Panc1 (cell line): ENCODE results near the gene TSR3. TPM values are rescaled to one million over a fixed set of nuclear protein-coding genes. Genes with fewer than 3 reads are reported as not detected.

Source experiments
- ATAC-seq: fragments of 200-7000 bp; cut with Tn5 transposase; 2 replicates; pipeline ENCODE4 v1.9.1; 2020; ENCODE audit warnings: mild to moderate bottlenecking, moderate library complexity
- BruUV-seq: library from RNA; stranded (reverse); fragments of 400-500 nt; replicated peaks from 2 replicates; lab custom pipeline; 2021; lab: Mats Ljungman, UMichigan
- CTCF ChIA-PET: fragments of 300-600 bp; sonication (Branson Sonifier 250); formaldehyde crosslinking; loops from one replicate; lab custom pipeline; 2022; ENCODE audit warnings: antibody characterized with exemption; lab: Charles Lee
- POLR2A ChIA-PET: fragments of 300-600 bp; sonication (Branson Sonifier 250); formaldehyde crosslinking; loops from one replicate; lab custom pipeline; 2022; ENCODE audit warnings: antibody characterized with exemption; lab: Charles Lee
- DNase-seq: peaks from one replicate; pipeline ENCODE4 v3.0.0-alpha.2; 2010; ENCODE audit warnings: low read depth, low spot score
- H3K27ac ChIP-seq: 2 replicates; pipeline ENCODE4 v1.5.1; 2011; ENCODE audit warnings: mild to moderate bottlenecking, low read length, inconsistent platforms
- H3K27me3 ChIP-seq: fragments of 200-500 bp; sonication (Bioruptor generic); 2 replicates; pipeline ENCODE4 v1.6.0; 2014; ENCODE audit warnings: low read length, inconsistent platforms; ENCODE audit not compliant: control insufficient read depth, insufficient read depth
- H3K36me3 ChIP-seq: fragments of 200-500 bp; sonication (Bioruptor generic); 2 replicates; pipeline ENCODE4 v1.5.1; 2014; ENCODE audit warnings: inconsistent platforms, mild to moderate bottlenecking, low read length, moderate library complexity; ENCODE audit not compliant: control insufficient read depth, insufficient read depth
- H3K4me1 ChIP-seq: 2 replicates; pipeline ENCODE4 v1.5.1; 2011; ENCODE audit warnings: inconsistent platforms, mild to moderate bottlenecking, low read length, moderate library complexity; ENCODE audit not compliant: control insufficient read depth, insufficient read depth
- H3K4me3 ChIP-seq, 2 experiments: 2 replicates each; pipeline ENCODE4 v1.5.1; 2011 to 2012; ENCODE audit warnings: low read depth in 2 of 2, low read length in 2 of 2, mild to moderate bottlenecking in 2 of 2, inconsistent platforms in 1 of 2, moderate library complexity in 1 of 2
- H3K9me3 ChIP-seq: fragments of 200-500 bp; sonication (Bioruptor generic); 2 replicates; pipeline ENCODE4 v1.5.1; 2014; ENCODE audit warnings: low read depth, mild to moderate bottlenecking, inconsistent platforms, low read length, moderate library complexity; ENCODE audit not compliant: control insufficient read depth, insufficient read depth
- CTCF ChIP-seq: fragments of 450-650 bp; IDR thresholded peaks from 2 replicates; pipeline ENCODE4 v1.5.1; 2017; ENCODE audit warnings: mild to moderate bottlenecking
- POLR2AphosphoS5 ChIP-seq: IDR thresholded peaks from 2 replicates; pipeline ENCODE4 v1.6.1; 2012; ENCODE audit warnings: mild to moderate bottlenecking, low read depth, low read length, moderate library complexity
- REST ChIP-seq, 2 experiments: IDR thresholded peaks; 2 replicates each; pipeline ENCODE4 v1.6.1; 2011 to 2012; ENCODE audit warnings: low read depth in 2 of 2, control low read depth in 1 of 2, low read length in 1 of 2, mild to moderate bottlenecking in 1 of 2, moderate library complexity in 1 of 2; ENCODE audit not compliant: insufficient read depth in 1 of 2
- SIN3A ChIP-seq: IDR thresholded peaks from 2 replicates; pipeline ENCODE4 v1.6.1; 2012; ENCODE audit warnings: low read depth, mild to moderate bottlenecking, low read length, moderate library complexity, borderline replicate concordance; ENCODE audit not compliant: insufficient read depth
- TCF7L2 ChIP-seq: IDR thresholded peaks from 2 replicates; pipeline ENCODE4 v1.6.1; 2011; ENCODE audit warnings: mild to moderate bottlenecking, low read depth, low read length, inconsistent platforms
- in situ Hi-C: cut with HindIII; loops from 2 replicates; pipeline ENCODE4 v1.10.0; 2016; ENCODE audit warnings: low sequenced_read_pairs, low pct_unique_long_range_greater_than_20kb
- intact Hi-C: fragments of 100-400 bp; cut with micrococcal nuclease; formaldehyde crosslinking; loops from one replicate; pipeline ENCODE4 v1.10.0; 2022; ENCODE audit not compliant: unreplicated experiment
- total RNA-seq: library from RNA; stranded (reverse); gene quantifications from one replicate; pipeline ENCODE4 v1.2.1, GENCODE V29; 2021; ENCODE audit not compliant: unreplicated experiment

TSR3 gene
- total RNA-seq, 1 experiment from 2014 or later: 89.7 TPM

GRCh38 chr16:1345651-1346421 lies 5.8 kb downstream of the TSR3 start:
- Histone ChIP-seq H3K36me3 (no peaks in the 10 kb centered on the region), H3K9me3 (no peaks in the 10 kb centered on the region), H3K27me3 (no peaks in the 10 kb centered on the region), H3K4me3 (no peak overlapping the region), H3K4me1 (peaks cover 7% of the 10 kb centered on the region), H3K27ac (no peak overlapping the region)
- ChIA-PET CTCF (interaction anchor here (0.6 kb wide), 1 partner anchor 15 kb away, joined by 7 read pairs; no protein-coding TSS in a partner anchor), POLR2A (no interaction called here)
- no TSS peak for BruUV-seq
- intact Hi-C loops (no loop called here), in situ Hi-C loops (no loop called here)
- TF ChIP-seq TCF7L2 (no peak), CTCF (no peak), SIN3A (no peak), REST (IDR thresholded peaks at IDR 0.05; ENCODE audit: insufficient read depth in 1 of 2, low read depth in 2 of 2, low read length in 1 of 2) (no peak), POLR2AphosphoS5 (no peak)
- ATAC-seq (no peak), DNase-seq (no peak)

- Histone ChIP-seq H3K4me1 (no peaks in the 10 kb centered on the region; the same call in 1 of the 2 replicates), H3K36me3 (no peaks in the 10 kb centered on the region), H3K27me3 (no peaks in the 10 kb centered on the region), H3K9me3 (no peaks in the 10 kb centered on the region), H3K4me3 (no peak overlapping the region), H3K27ac (no peak overlapping the region)
- intact Hi-C loops (no loop called here), in situ Hi-C loops (no loop called here)
- ATAC-seq (no peak), DNase-seq (no peak)
- ChIA-PET POLR2A (no interaction called here), CTCF (interaction anchor here (0.8 kb wide), 1 partner anchor 15 kb away, joined by 3 read pairs; no protein-coding TSS in a partner anchor)
- TF ChIP-seq SIN3A (no peak), POLR2AphosphoS5 (no peak), TCF7L2 (no peak)
- BruUV-seq: no TSS peak
Measured at GRCh38 chr16:1345087-1345486, 6.6 kb downstream of the TSR3 start.

GRCh38 chr16:1344499-1344898 lies 7.2 kb downstream of the TSR3 start:
- ChIA-PET CTCF (interaction anchor here (0.8 kb wide), 1 partner anchor 15 kb away, joined by 3 read pairs; no protein-coding TSS in a partner anchor), POLR2A (no interaction called here)
- no peaks in the 10 kb centered on the region; the same call in 1 of the 2 replicates for H3K4me1 ChIP-seq
- DNase-seq (no peak), ATAC-seq (no peak)
- no peak overlapping the region for H3K27ac ChIP-seq
- no TSS peak for BruUV-seq
- H3K36me3 ChIP-seq: no peaks in the 10 kb centered on the region
- in situ Hi-C loops (no loop called here), intact Hi-C loops (no loop called here)
- H3K9me3 ChIP-seq: no peaks in the 10 kb centered on the region
- no peak overlapping the region for H3K4me3 ChIP-seq
- TF ChIP-seq POLR2AphosphoS5: no peak
- TF ChIP-seq SIN3A: no peak
- no peak for TF ChIP-seq TCF7L2
- TF ChIP-seq CTCF: no peak
- TF ChIP-seq REST (IDR thresholded peaks at IDR 0.05; ENCODE audit: insufficient read depth in 1 of 2, low read depth in 2 of 2, low read length in 1 of 2): no peak
- H3K27me3 ChIP-seq: no peaks in the 10 kb centered on the region
